Caco-2 (cell line): ENCODE measurements around the gene OTUB1. TPM values are rescaled to one million over a fixed set of nuclear protein-coding genes. Genes with fewer than 3 reads are reported as not detected.

ENCODE experiments used
- BruUV-seq: library from RNA; stranded (reverse); fragments of 400-500 nt; replicated peaks from 2 replicates; lab custom pipeline; 2021; lab: Mats Ljungman, UMichigan
- CTCF ChIA-PET: fragments of 300-600 bp; sonication (Branson Sonifier 250); formaldehyde crosslinking; loops from one replicate; lab custom pipeline; 2022; ENCODE audit warnings: antibody characterized with exemption; lab: Charles Lee
- POLR2A ChIA-PET: fragments of 300-600 bp; sonication (Branson Sonifier 250); formaldehyde crosslinking; loops from one replicate; lab custom pipeline; 2022; ENCODE audit warnings: antibody characterized with exemption; lab: Charles Lee
- DNase-seq, 2 experiments: peaks; one replicate each; pipeline versions ENCODE4 v3.0.0 to v3.0.0-alpha.2; 2020 to 2022
- H3K27me3 ChIP-seq: replicated peaks from 2 replicates; pipeline ENCODE4 v1.6.0; 2011; ENCODE audit warnings: low read length; ENCODE audit not compliant: control insufficient read depth, insufficient read depth
- H3K36me3 ChIP-seq: 2 replicates; pipeline ENCODE4 v1.5.1; 2011; ENCODE audit warnings: low read length; ENCODE audit not compliant: control insufficient read depth, insufficient read depth
- H3K4me1 ChIP-seq: fragments of 250-450 bp; sonication (Bioruptor Pico); 2 replicates; pipeline ENCODE4 v1.5.1; 2020; ENCODE audit warnings: mild to moderate bottlenecking
- H3K4me3 ChIP-seq: 2 replicates; pipeline ENCODE4 v1.5.1; 2011; ENCODE audit warnings: low read depth, mild to moderate bottlenecking, control low read depth, low read length
- H3K9me3 ChIP-seq: fragments of 250-450 bp; sonication (Bioruptor Pico); 2 replicates; pipeline ENCODE4 v1.5.1; 2020; ENCODE audit warnings: mild to moderate bottlenecking, moderate library complexity
- H3K27ac Mint-ChIP-seq: one replicate; pipeline ENCODE4 v1.8.0; 2022; ENCODE audit warnings: mixed read lengths; ENCODE audit not compliant: unreplicated experiment
- H3K27me3 Mint-ChIP-seq: one replicate; pipeline ENCODE4 v1.8.0; 2022; ENCODE audit warnings: mixed read lengths; ENCODE audit not compliant: insufficient read depth, unreplicated experiment
- H3K36me3 Mint-ChIP-seq: one replicate; pipeline ENCODE4 v1.8.0; 2022; ENCODE audit warnings: mild to moderate bottlenecking, mixed read lengths; ENCODE audit not compliant: insufficient read depth, unreplicated experiment
- H3K4me1 Mint-ChIP-seq: one replicate; pipeline ENCODE4 v1.8.0; 2022; ENCODE audit warnings: low read depth, mixed read lengths; ENCODE audit not compliant: unreplicated experiment
- H3K4me3 Mint-ChIP-seq: one replicate; pipeline ENCODE4 v1.8.0; 2022; ENCODE audit warnings: mild to moderate bottlenecking, moderate library complexity, mixed read lengths; ENCODE audit not compliant: unreplicated experiment
- H3K9me3 Mint-ChIP-seq: one replicate; pipeline ENCODE4 v1.8.0; 2022; ENCODE audit warnings: mixed read lengths; ENCODE audit not compliant: unreplicated experiment
- intact Hi-C: fragments of 100-400 bp; cut with micrococcal nuclease; formaldehyde crosslinking; loops from one replicate; pipeline ENCODE4 v1.10.0; 2022; ENCODE audit not compliant: unreplicated experiment
- total RNA-seq: library from RNA; stranded (reverse); gene quantifications from 2 replicates; pipeline ENCODE4 v1.2.3, GENCODE V29; 2022
- TF ChIP-seq, protein P1 (sequence below), 2 experiments: fragments of 200-600 bp in 1 of 2; IDR thresholded peaks; 1 replicate in 1 of 2; 2 replicates in 1 of 2; pipeline versions ENCODE4 v1.5.1 to v1.8.0; 2011 to 2022; ENCODE audit warnings: antibody characterized with exemption in 1 of 2, control low read depth in 1 of 2, inconsistent platforms in 1 of 2, low read depth in 1 of 2, low read length in 1 of 2, mild to moderate bottlenecking in 1 of 2, moderate library complexity in 1 of 2; ENCODE audit not compliant: insufficient read depth in 1 of 2, severe bottlenecking in 1 of 2, unreplicated experiment in 1 of 2

The OTUB1 gene
- total RNA-seq, 1 experiment from 2014 or later, result 152 TPM

GRCh38 chr11:64019106-64020037 lies 33.1 kb downstream of the OTUB1 start:
- Mint-ChIP-seq H3K36me3 (peaks cover 16% of the 10 kb centered on the region), H3K4me3 (no peak overlapping the region), H3K4me1 (no peaks in the 10 kb centered on the region), H3K9me3 (no peaks in the 10 kb centered on the region), H3K27me3 (no peaks in the 10 kb centered on the region), H3K27ac (no peak overlapping the region)
- no peaks in the 10 kb centered on the region for H3K4me1 ChIP-seq
- TF ChIP-seq, protein P1, sequence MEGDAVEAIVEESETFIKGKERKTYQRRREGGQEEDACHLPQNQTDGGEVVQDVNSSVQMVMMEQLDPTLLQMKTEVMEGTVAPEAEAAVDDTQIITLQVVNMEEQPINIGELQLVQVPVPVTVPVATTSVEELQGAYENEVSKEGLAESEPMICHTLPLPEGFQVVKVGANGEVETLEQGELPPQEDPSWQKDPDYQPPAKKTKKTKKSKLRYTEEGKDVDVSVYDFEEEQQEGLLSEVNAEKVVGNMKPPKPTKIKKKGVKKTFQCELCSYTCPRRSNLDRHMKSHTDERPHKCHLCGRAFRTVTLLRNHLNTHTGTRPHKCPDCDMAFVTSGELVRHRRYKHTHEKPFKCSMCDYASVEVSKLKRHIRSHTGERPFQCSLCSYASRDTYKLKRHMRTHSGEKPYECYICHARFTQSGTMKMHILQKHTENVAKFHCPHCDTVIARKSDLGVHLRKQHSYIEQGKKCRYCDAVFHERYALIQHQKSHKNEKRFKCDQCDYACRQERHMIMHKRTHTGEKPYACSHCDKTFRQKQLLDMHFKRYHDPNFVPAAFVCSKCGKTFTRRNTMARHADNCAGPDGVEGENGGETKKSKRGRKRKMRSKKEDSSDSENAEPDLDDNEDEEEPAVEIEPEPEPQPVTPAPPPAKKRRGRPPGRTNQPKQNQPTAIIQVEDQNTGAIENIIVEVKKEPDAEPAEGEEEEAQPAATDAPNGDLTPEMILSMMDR (IDR thresholded peaks at IDR 0.05; ENCODE audit: insufficient read depth in 1 of 2, low read depth in 1 of 2, low read length in 1 of 2, severe bottlenecking in 1 of 2, unreplicated experiment in 1 of 2), result no peak
- ChIA-PET POLR2A (no interaction called here), CTCF (no interaction called here)
- no peaks in the 10 kb centered on the region for H3K36me3 ChIP-seq
- no TSS peak for BruUV-seq
- no peak overlapping the region for H3K4me3 ChIP-seq
- H3K27me3 ChIP-seq, result no peaks in the 10 kb centered on the region
- intact Hi-C loops, result no loop called here
- no peaks in the 10 kb centered on the region for H3K9me3 ChIP-seq
- DNase-seq, result no peak

DNA sequence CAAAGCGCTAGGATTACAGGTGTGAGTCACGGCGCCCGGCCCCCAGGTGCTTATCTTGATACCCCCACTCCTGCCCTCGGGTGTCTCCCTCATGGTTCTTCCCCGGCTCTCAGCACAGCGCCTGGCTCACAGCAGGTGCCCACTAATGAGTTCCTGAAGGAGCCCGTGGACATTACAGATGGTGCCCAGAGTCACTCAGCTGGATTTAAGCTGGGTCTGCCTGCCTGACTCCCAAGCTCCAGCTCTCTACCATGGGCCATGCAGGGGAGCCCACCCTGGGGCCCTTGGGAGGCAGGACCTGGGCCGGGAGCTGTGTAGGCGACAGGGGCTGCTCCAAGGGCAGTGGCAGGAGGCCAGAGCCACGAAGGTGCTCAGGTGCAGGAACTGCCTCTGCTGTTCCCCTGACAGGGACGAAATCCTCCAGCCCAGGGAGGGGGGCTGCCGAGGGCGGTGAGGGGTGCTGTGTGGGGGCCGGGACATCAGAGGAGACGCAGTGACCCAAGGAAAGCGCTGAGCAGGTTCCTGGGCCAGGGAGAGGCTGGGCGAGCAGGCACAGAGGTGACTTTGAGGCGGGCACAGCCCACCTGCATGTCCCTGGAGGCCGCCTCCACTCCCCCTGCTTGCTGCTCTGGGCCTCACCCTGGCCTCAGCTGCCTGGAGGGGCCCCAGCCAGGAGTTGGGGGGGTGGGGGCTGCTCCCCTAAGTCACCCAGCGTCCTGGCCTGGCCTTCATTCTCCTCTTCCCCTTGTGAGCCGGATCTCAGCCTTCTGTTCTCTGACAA lies 34.9 kb downstream of the OTUB1 start:
- Histone ChIP-seq H3K36me3 (no peaks in the 10 kb centered on the region), H3K27me3 (no peaks in the 10 kb centered on the region), H3K9me3 (no peaks in the 10 kb centered on the region), H3K4me1 (no peaks in the 10 kb centered on the region), H3K4me3 (no peak overlapping the region)
- intact Hi-C loops, result no loop called here
- Mint-ChIP-seq H3K4me1 (no peaks in the 10 kb centered on the region), H3K9me3 (no peaks in the 10 kb centered on the region), H3K27ac (no peak overlapping the region), H3K27me3 (no peaks in the 10 kb centered on the region), H3K36me3 (peaks cover 9% of the 10 kb centered on the region), H3K4me3 (no peak overlapping the region)
- no peak for DNase-seq
- POLR2A ChIA-PET, result no interaction called here
- TF ChIP-seq, protein P1 (IDR thresholded peaks at IDR 0.05; ENCODE audit: insufficient read depth in 1 of 2, low read depth in 1 of 2, low read length in 1 of 2, severe bottlenecking in 1 of 2, unreplicated experiment in 1 of 2), result no peak
- BruUV-seq, result no TSS peak
- CTCF ChIA-PET, result interaction anchor here (0.7 kb wide), 1 partner anchor 44 kb away, joined by 3 read pairs; no protein-coding TSS in a partner anchor

DNA sequence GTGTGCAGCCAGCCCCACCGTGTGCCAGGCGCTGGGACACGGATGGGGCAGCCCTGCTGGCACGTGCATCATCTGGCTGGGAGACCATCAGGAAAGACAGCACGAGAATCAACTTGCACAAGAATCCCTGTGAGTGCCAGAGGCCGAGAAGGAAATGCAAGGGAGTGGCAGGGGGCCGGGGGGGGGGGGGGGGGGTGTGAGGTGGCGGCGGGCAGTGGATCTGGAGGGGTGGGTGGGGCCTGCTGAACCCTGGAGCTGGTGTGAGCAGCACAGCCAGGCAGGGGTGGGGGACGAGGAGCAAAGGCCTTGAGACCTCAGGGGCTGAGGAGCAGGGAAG lies 35.5 kb downstream of the OTUB1 start:
- Mint-ChIP-seq H3K27me3 (no peaks in the 10 kb centered on the region), H3K9me3 (no peaks in the 10 kb centered on the region), H3K36me3 (peaks cover 9% of the 10 kb centered on the region), H3K27ac (no peak overlapping the region), H3K4me1 (no peaks in the 10 kb centered on the region), H3K4me3 (no peak overlapping the region)
- TF ChIP-seq, protein P1 (IDR thresholded peaks at IDR 0.05; ENCODE audit: insufficient read depth in 1 of 2, low read depth in 1 of 2, low read length in 1 of 2, severe bottlenecking in 1 of 2, unreplicated experiment in 1 of 2), result no peak
- DNase-seq, result no peak
- no TSS peak for BruUV-seq
- intact Hi-C loops, result no loop called here
- ChIA-PET POLR2A (no interaction called here), CTCF (no interaction called here)
- Histone ChIP-seq H3K36me3 (no peaks in the 10 kb centered on the region), H3K9me3 (no peaks in the 10 kb centered on the region), H3K4me3 (no peak overlapping the region), H3K27me3 (no peaks in the 10 kb centered on the region), H3K4me1 (no peaks in the 10 kb centered on the region)
